Panc1 (cell line): ENCODE data around the gene CDC5L. TPM values are rescaled to one million over a fixed set of nuclear protein-coding genes. Genes with fewer than 3 reads are reported as not detected.

Experiments used
- ATAC-seq: fragments of 200-7000 bp; cut with Tn5 transposase; 2 replicates; pipeline ENCODE4 v1.9.1; 2020; ENCODE audit warnings: mild to moderate bottlenecking, moderate library complexity
- BruUV-seq: library from RNA; stranded (reverse); fragments of 400-500 nt; replicated peaks from 2 replicates; lab custom pipeline; 2021; lab: Mats Ljungman, UMichigan
- CTCF ChIA-PET: fragments of 300-600 bp; sonication (Branson Sonifier 250); formaldehyde crosslinking; loops from one replicate; lab custom pipeline; 2022; ENCODE audit warnings: antibody characterized with exemption; lab: Charles Lee
- POLR2A ChIA-PET: fragments of 300-600 bp; sonication (Branson Sonifier 250); formaldehyde crosslinking; loops from one replicate; lab custom pipeline; 2022; ENCODE audit warnings: antibody characterized with exemption; lab: Charles Lee
- DNase-seq: peaks from one replicate; pipeline ENCODE4 v3.0.0-alpha.2; 2010; ENCODE audit warnings: low read depth, low spot score
- H3K27ac ChIP-seq: 2 replicates; pipeline ENCODE4 v1.5.1; 2011; ENCODE audit warnings: mild to moderate bottlenecking, low read length, inconsistent platforms
- H3K27me3 ChIP-seq: fragments of 200-500 bp; sonication (Bioruptor generic); 2 replicates; pipeline ENCODE4 v1.6.0; 2014; ENCODE audit warnings: low read length, inconsistent platforms; ENCODE audit not compliant: control insufficient read depth, insufficient read depth
- H3K36me3 ChIP-seq: fragments of 200-500 bp; sonication (Bioruptor generic); 2 replicates; pipeline ENCODE4 v1.5.1; 2014; ENCODE audit warnings: inconsistent platforms, mild to moderate bottlenecking, low read length, moderate library complexity; ENCODE audit not compliant: control insufficient read depth, insufficient read depth
- H3K4me1 ChIP-seq: 2 replicates; pipeline ENCODE4 v1.5.1; 2011; ENCODE audit warnings: inconsistent platforms, mild to moderate bottlenecking, low read length, moderate library complexity; ENCODE audit not compliant: control insufficient read depth, insufficient read depth
- H3K4me3 ChIP-seq, 2 experiments: 2 replicates each; pipeline ENCODE4 v1.5.1; 2011 to 2012; ENCODE audit warnings: low read depth in 2 of 2, low read length in 2 of 2, mild to moderate bottlenecking in 2 of 2, inconsistent platforms in 1 of 2, moderate library complexity in 1 of 2
- H3K9me3 ChIP-seq: fragments of 200-500 bp; sonication (Bioruptor generic); 2 replicates; pipeline ENCODE4 v1.5.1; 2014; ENCODE audit warnings: low read depth, mild to moderate bottlenecking, inconsistent platforms, low read length, moderate library complexity; ENCODE audit not compliant: control insufficient read depth, insufficient read depth
- CTCF ChIP-seq: fragments of 450-650 bp; IDR thresholded peaks from 2 replicates; pipeline ENCODE4 v1.5.1; 2017; ENCODE audit warnings: mild to moderate bottlenecking
- POLR2AphosphoS5 ChIP-seq: IDR thresholded peaks from 2 replicates; pipeline ENCODE4 v1.6.1; 2012; ENCODE audit warnings: mild to moderate bottlenecking, low read depth, low read length, moderate library complexity
- REST ChIP-seq, 2 experiments: IDR thresholded peaks; 2 replicates each; pipeline ENCODE4 v1.6.1; 2011 to 2012; ENCODE audit warnings: low read depth in 2 of 2, control low read depth in 1 of 2, low read length in 1 of 2, mild to moderate bottlenecking in 1 of 2, moderate library complexity in 1 of 2; ENCODE audit not compliant: insufficient read depth in 1 of 2
- SIN3A ChIP-seq: IDR thresholded peaks from 2 replicates; pipeline ENCODE4 v1.6.1; 2012; ENCODE audit warnings: low read depth, mild to moderate bottlenecking, low read length, moderate library complexity, borderline replicate concordance; ENCODE audit not compliant: insufficient read depth
- TCF7L2 ChIP-seq: IDR thresholded peaks from 2 replicates; pipeline ENCODE4 v1.6.1; 2011; ENCODE audit warnings: mild to moderate bottlenecking, low read depth, low read length, inconsistent platforms
- in situ Hi-C: cut with HindIII; loops from 2 replicates; pipeline ENCODE4 v1.10.0; 2016; ENCODE audit warnings: low sequenced_read_pairs, low pct_unique_long_range_greater_than_20kb
- intact Hi-C: fragments of 100-400 bp; cut with micrococcal nuclease; formaldehyde crosslinking; loops from one replicate; pipeline ENCODE4 v1.10.0; 2022; ENCODE audit not compliant: unreplicated experiment
- total RNA-seq: library from RNA; stranded (reverse); gene quantifications from one replicate; pipeline ENCODE4 v1.2.1, GENCODE V29; 2021; ENCODE audit not compliant: unreplicated experiment

CDC5L gene
- total RNA-seq, 1 experiment from 2014 or later = 23.3 TPM

- POLR2A ChIA-PET = interaction anchor here (0.6 kb wide), 1 partner anchor 23 kb away, joined by 10 read pairs; the partner anchor contains the start of gene CDC5L
These were observed 23.6 kb downstream of the CDC5L start for GRCh38 chr6:44411141-44411540.

GRCh38 chr6:44415449-44415848, 27.9 kb downstream of the CDC5L start:
- Histone ChIP-seq H3K9me3 (no peaks in the 10 kb centered on the region), H3K27me3 (no peaks in the 10 kb centered on the region), H3K4me1 (no peaks in the 10 kb centered on the region), H3K27ac (no peak overlapping the region), H3K36me3 (no peaks in the 10 kb centered on the region; the same call in 1 of the 2 replicates), H3K4me3 (no peak overlapping the region)
- CTCF ChIA-PET = no interaction called here
- POLR2A ChIA-PET = no interaction called here
- intact Hi-C loops (no loop called here), in situ Hi-C loops (no loop called here)
- TF ChIP-seq POLR2AphosphoS5 (no peak), REST (IDR thresholded peaks at IDR 0.05; ENCODE audit: insufficient read depth in 1 of 2, low read depth in 2 of 2, low read length in 1 of 2) (no peak), CTCF (no peak), TCF7L2 (no peak), SIN3A (no peak)
- no TSS peak for BruUV-seq
- DNase-seq (no peak), ATAC-seq (peak; percentile 49; the same call in 1 of the 2 replicates)

More at GRCh38 chr6:44411141-44411540, 23.6 kb downstream of the CDC5L start:
- no peak for TF ChIP-seq SIN3A
- TF ChIP-seq REST (IDR thresholded peaks at IDR 0.05; ENCODE audit: insufficient read depth in 1 of 2, low read depth in 2 of 2, low read length in 1 of 2) = no peak
- Histone ChIP-seq H3K36me3 (peaks cover 14% of the 10 kb centered on the region), H3K9me3 (no peaks in the 10 kb centered on the region), H3K4me3 (no peak overlapping the region), H3K27me3 (no peaks in the 10 kb centered on the region), H3K27ac (no peak overlapping the region), H3K4me1 (no peaks in the 10 kb centered on the region)
- BruUV-seq = no TSS peak
- DNase-seq = no peak
- no peak for ATAC-seq
- in situ Hi-C loops = no loop called here
- intact Hi-C loops = no loop called here
- CTCF ChIA-PET = interaction anchor here (0.6 kb wide), 1 partner anchor 1501 kb away, joined by 8 read pairs; no protein-coding TSS in a partner anchor
